Activated CD8-positive, alpha-beta memory T cell treated with anti-CD3 and anti-CD28 coated beads for 36 hours (primary cell): ENCODE results near the gene CYFIP1. TPM values are rescaled to one million over a fixed set of nuclear protein-coding genes. Genes with fewer than 3 reads are reported as not detected.

Experiments used
- CTCF ChIA-PET: fragments of 350-600 bp; sonication (Branson Sonifier 250); formaldehyde crosslinking; loops from one replicate; lab custom pipeline; 2021; ENCODE audit warnings: antibody characterized with exemption; lab: Charles Lee
- POLR2A ChIA-PET: fragments of 350-600 bp; sonication (Branson Sonifier 250); formaldehyde crosslinking; loops from one replicate; lab custom pipeline; 2021; ENCODE audit warnings: antibody characterized with exemption; lab: Charles Lee
- total RNA-seq, 2 experiments: library from RNA; stranded (reverse); gene quantifications; one replicate each; pipeline ENCODE4 v1.2.3, GENCODE V29; 2021

CYFIP1 gene
- total RNA-seq, 2 experiments from 2014 or later = 23.3 to 24.3 TPM

GRCh38 chr15:22878103-22878502 is 102.1 kb downstream of the CYFIP1 start:
- CTCF ChIA-PET = interaction anchor here (0.9 kb wide), 1 partner anchor 21 kb away, joined by 3 read pairs; no protein-coding TSS in a partner anchor
- POLR2A ChIA-PET = no interaction called here

GRCh38 chr15:22877607-22878006 is 102.6 kb downstream of the CYFIP1 start:
- ChIA-PET CTCF (interaction anchor here (0.9 kb wide), 1 partner anchor 20 kb away, joined by 3 read pairs; no protein-coding TSS in a partner anchor), POLR2A (no interaction called here)

- ChIA-PET POLR2A (no interaction called here), CTCF (no interaction called here)
Observed at GRCh38 chr15:22877117-22877516, 103.1 kb downstream of the CYFIP1 start.

GRCh38 chr15:22874966-22875365 is 105.2 kb downstream of the CYFIP1 start:
- ChIA-PET CTCF (no interaction called here), POLR2A (no interaction called here)

GRCh38 chr15:22874256-22874655 is 105.9 kb downstream of the CYFIP1 start:
- POLR2A ChIA-PET = no interaction called here
- CTCF ChIA-PET = no interaction called here

GRCh38 chr15:22873841-22874240 is 106.3 kb downstream of the CYFIP1 start:
- ChIA-PET CTCF (no interaction called here), POLR2A (no interaction called here)

GRCh38 chr15:22872936-22873701 is 107.0 kb downstream of the CYFIP1 start:
- ChIA-PET CTCF (no interaction called here), POLR2A (no interaction called here)

- POLR2A ChIA-PET = no interaction called here
- CTCF ChIA-PET = no interaction called here
Observed at GRCh38 chr15:22871481-22872086, 108.6 kb downstream of the CYFIP1 start.

GRCh38 chr15:22870865-22871264 is 109.3 kb downstream of the CYFIP1 start:
- ChIA-PET POLR2A (no interaction called here), CTCF (no interaction called here)

- ChIA-PET CTCF (no interaction called here), POLR2A (no interaction called here)
Observed at GRCh38 chr15:22869856-22870255, 110.3 kb downstream of the CYFIP1 start.

- POLR2A ChIA-PET = no interaction called here
- CTCF ChIA-PET = no interaction called here
Observed at GRCh38 chr15:22868928-22869327, 111.2 kb downstream of the CYFIP1 start.

GRCh38 chr15:22868495-22868894 is 111.7 kb downstream of the CYFIP1 start:
- POLR2A ChIA-PET = no interaction called here
- CTCF ChIA-PET = no interaction called here

GRCh38 chr15:22867886-22868285 is 112.3 kb downstream of the CYFIP1 start:
- ChIA-PET CTCF (no interaction called here), POLR2A (no interaction called here)

GRCh38 chr15:22866079-22866478 is 114.1 kb downstream of the CYFIP1 start:
- CTCF ChIA-PET = interaction anchor here (0.6 kb wide), 1 partner anchor 122 kb away, joined by 5 read pairs; no protein-coding TSS in a partner anchor
- POLR2A ChIA-PET = no interaction called here

GRCh38 chr15:22863356-22863755 is 116.8 kb downstream of the CYFIP1 start:
- CTCF ChIA-PET = no interaction called here
- POLR2A ChIA-PET = no interaction called here

GRCh38 chr15:22861161-22861560 is 119.0 kb downstream of the CYFIP1 start:
- ChIA-PET POLR2A (no interaction called here), CTCF (interaction anchor here (1.2 kb wide), 1 partner anchor 12 kb away, joined by 4 read pairs; no protein-coding TSS in a partner anchor)

- ChIA-PET CTCF (no interaction called here), POLR2A (no interaction called here)
Observed at GRCh38 chr15:22856659-22857058, 123.5 kb downstream of the CYFIP1 start.

GRCh38 chr15:22855791-22856190 is 124.4 kb downstream of the CYFIP1 start:
- POLR2A ChIA-PET = no interaction called here
- CTCF ChIA-PET = interaction anchor here (1.5 kb wide), 1 partner anchor 18 kb away, joined by 3 read pairs; no protein-coding TSS in a partner anchor

- POLR2A ChIA-PET = interaction anchor here (1.2 kb wide), 1 partner anchor 13 kb away, joined by 3 read pairs; no protein-coding TSS in a partner anchor
- CTCF ChIA-PET = interaction anchor here (1.3 kb wide), 1 partner anchor 11 kb away, joined by 3 read pairs; no protein-coding TSS in a partner anchor
Observed at GRCh38 chr15:22851513-22851912, 128.7 kb downstream of the CYFIP1 start.

- POLR2A ChIA-PET = interaction anchor here (0.9 kb wide), 1 partner anchor 10 kb away, joined by 4 read pairs; no protein-coding TSS in a partner anchor
- CTCF ChIA-PET = no interaction called here
Observed at GRCh38 chr15:22850055-22850454, 130.1 kb downstream of the CYFIP1 start.
